T-helper 1 cell treated with Interleukin-12 subunit alpha and Interleukin-12 subunit beta and Interleukin-4 antibody, amounts not matched to agents 30 ng/mL and 1 ng/mL, for 36 hours (primary cell): ENCODE measurements around the gene PADI4. TPM values are rescaled to one million over a fixed set of nuclear protein-coding genes. Genes with fewer than 3 reads are reported as not detected.

Experiments
- intact Hi-C: fragments of 100-400 bp; cut with micrococcal nuclease; formaldehyde crosslinking; loops from one replicate; pipeline ENCODE4 v1.15.1; 2024
- total RNA-seq: library from RNA; stranded (reverse); gene quantifications from 2 replicates; pipeline ENCODE4 v1.2.3, GENCODE V29; 2022

PADI4 gene
- total RNA-seq, 1 donor from 2014 or later, result 0.17 TPM

DNA sequence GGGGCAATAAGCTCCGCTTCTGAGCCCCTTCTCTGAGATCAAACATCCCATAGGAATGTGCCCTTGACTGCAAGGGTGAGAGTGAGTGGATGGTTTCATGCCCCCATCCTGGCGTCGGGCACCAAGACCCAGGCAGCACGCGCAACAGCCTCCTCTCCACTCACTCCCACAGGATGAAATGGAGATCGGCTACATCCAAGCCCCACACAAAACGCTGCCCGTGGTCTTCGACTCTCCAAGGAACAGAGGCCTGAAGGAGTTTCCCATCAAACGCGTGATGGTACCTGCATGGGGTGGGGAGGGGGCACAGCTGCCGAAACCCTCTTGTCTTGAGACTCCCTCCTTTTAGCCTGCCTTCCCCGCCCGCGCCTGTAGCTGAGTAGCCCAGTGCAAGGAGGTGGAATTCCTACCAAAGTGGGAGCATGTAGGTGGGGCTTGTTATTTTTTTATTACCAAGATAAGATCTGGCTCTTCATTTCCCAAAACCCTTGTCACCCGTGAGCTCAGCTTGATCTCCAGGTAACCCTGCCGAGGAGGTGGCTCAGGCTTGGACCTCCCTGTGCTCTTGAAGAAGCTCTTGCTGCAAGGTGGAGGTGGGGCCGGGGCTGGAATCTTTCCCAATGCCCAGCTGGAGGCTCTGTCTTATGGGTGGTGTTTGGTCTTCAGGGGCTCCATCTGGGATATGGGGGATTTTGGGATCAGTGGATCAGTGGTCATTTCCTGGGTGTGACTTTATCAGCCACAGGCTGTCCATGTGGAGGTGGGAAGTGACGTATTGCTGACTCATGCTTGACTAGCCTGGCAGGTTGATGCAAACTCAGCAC, 40.0 kb downstream of the PADI4 start:
- intact Hi-C loops, result no loop called here

DNA sequence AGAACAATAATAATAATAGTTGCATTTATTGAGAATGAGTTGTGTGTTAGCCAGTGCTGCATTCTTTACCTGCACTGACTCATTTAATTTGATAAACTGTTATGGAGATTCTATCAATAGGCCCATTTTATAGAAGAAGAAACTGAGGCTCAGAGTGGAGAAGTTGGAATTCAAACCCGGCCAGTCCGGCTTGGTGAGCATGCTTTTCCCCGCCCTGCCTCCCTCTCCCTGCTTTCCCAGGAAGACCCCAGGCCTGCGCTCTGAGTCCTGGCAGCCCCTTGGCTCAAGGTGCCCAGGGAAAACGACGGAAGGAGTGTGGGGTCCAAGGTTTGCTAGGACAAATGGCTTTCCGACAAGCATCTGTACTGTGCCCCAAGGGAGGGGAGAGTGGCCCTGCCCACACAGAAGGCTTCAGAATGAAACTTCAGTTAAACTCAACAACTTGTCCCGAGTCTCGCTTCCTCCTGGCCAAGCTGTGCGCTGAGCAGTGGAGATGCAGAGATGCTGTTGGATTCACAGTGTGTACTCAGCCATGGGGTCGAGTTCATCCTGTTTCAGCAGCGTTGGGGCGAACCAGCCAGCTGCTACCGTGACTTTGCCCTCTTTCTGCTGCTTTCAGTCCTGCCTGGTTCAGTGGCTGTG, 40.7 kb downstream of the PADI4 start:
- intact Hi-C loops, result no loop called here

DNA sequence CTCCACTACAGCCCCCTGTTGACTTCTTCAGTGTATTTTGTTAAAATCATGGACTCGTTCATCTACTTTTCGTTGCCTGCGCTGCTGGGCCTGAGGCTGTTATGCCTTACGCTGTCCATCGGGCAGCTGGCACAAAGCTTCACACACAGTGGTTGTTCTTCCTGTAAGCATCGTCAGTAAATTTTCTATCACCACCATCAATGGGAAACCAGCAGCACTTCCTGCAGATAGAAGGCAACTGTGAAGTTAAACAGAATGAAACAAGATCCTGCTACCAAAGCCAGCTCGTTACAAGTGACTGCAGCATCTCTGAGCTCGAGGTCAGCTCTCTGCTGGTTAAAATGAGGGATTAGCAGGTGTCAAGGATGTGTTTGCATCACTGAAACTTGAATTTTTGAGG, 42.1 kb downstream of the PADI4 start:
- intact Hi-C loops, result no loop called here

DNA sequence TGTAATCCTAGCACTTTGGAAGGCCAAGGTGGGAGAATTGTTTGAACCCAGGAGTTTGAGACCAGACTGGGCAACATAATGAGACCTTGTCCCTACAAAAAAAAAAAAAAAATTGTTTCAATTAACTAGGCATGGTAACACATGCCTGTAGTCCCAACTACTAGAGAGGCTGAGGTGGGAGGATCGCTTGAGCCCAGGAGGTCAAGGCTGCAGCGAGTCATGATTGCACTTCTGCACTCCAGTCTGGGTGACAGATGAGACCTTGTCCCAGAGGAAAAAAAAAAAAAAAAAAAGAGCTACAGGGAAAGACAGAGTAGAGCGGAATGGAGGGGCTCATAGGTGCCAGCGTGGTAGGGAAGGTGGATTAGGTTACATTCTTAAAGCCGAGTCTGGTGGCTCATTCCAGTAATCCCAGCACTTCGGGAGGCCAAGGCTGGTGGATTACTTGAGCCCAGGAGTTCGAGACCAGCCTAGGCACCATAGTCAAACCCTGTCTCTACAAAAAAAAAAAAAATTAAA, 43.0 kb downstream of the PADI4 start:
- intact Hi-C loops, result no loop called here

DNA sequence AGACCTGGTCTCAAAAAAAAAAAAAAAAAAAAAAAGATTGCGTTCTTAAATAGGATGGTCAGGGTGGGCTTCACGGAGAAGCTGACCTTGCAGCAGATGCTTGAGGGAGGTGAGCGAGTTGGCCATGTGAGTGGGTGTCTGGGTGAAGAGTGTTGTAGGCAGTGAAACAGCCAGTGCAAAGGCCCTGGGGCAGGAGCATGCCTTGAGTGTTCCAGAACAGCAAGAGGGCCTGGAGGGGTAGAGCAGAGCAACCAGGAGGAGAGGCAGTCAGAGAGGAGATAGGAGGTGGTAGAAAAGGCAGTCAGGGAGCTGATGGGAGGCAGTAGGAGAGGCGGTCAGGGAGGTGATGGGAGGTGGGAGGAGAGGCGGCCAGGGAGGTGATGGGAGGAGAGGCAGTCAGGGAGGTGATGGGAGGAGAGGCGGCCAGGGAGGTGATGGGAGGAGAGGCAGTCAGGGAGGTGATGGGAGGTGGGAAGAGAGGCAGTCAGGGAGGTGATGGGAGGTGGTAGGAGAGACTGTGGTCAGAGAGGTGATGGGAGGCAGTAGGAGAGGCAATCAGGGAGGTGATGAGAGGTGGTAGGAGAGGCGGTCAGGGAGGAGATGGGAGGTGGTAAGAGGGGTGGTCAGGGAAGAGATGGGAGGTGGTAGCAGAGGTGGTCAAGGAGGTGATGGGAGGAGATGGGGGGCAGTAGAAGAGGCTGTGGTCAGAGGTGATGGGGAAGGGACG, 43.8 kb downstream of the PADI4 start:
- intact Hi-C loops, result no loop called here

DNA sequence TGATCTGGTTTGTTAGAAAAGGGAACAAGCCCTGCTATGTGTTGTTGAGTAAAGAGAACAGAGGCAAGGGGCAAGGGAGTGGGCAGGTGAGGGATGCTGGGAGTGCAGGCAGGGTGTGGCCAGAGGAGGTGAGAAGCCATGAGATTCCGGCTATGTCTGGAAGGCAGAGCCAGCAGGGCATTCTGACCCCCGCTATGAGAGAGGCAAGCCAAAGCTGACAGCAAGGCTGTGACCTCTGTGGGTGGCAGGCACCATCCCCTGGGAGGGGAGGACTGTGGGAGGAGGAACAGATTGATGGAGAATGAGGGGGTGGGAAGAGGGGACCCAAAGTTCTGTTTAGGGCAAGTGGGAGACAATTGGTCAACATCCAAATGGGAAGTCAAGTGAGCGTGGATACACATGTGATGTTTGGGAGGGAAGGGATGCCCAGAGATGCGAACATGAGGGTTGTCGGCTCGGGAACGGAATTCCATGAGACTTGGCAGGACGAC, 44.5 kb downstream of the PADI4 start:
- intact Hi-C loops, result no loop called here

DNA sequence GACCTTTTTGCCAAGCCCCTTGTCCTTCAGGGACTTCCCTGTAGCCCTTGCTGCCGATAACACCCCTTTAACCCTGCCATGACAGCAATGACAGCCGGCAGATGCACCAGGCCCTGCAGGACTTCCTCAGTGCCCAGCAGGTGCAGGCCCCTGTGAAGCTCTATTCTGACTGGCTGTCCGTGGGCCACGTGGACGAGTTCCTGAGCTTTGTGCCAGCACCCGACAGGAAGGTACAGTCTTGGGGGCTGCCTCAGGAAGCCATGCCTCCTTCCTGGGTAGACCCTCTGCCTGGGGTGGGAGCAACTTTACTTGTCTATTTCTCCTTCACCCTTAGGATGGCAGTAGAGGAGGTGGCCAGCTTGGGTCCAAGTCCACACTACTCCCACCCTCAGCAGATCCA, 47.9 kb downstream of the PADI4 start:
- intact Hi-C loops, result no loop called here

DNA sequence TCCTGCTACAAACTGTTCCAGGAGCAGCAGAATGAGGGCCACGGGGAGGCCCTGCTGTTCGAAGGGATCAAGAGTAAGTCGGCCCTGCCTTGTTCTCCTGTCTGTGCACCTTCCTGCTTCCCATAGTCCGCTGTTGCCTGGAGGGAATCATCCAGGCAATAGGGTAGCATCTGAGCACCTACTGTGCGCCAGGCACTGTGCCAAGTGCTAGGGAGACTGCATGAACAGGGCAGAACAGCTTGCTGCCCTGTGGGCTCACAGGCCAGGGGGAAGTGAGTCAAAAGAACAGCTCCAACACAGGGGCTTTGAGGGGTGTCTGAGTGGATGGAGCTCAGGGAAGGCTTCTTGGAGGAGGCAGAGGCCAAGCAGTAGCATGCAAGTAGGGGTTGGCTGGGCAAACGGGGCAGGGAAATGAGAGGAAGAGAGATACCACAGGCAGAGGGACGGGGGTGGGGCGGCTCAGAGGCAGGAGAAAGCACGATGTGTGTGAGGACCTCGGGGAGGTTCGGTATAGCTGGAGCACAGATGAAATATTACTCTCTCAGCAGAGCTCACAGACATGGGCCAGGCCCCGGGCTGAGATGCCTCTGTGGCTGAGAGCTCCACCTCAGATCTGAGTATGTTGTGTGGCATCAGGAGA, 48.5 kb downstream of the PADI4 start:
- intact Hi-C loops, result no loop called here

DNA sequence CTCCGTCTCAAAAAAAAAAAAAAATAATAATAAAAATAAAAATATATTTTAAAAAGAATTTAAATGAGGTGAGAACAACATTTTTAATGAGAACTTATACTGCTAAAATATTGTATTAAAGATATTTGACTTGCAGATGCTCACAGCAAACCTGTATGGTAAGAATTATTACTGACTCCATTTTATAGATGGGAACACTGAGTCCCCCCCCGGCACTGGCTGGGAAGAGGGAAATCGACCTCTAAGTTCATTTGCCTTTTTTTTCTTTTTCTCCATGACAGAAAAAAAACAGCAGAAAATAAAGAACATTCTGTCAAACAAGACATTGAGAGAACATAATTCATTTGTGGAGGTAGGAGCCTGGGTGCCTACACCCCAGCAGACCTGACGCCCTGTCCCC, 50.6 kb downstream of the PADI4 start:
- intact Hi-C loops, result no loop called here

DNA sequence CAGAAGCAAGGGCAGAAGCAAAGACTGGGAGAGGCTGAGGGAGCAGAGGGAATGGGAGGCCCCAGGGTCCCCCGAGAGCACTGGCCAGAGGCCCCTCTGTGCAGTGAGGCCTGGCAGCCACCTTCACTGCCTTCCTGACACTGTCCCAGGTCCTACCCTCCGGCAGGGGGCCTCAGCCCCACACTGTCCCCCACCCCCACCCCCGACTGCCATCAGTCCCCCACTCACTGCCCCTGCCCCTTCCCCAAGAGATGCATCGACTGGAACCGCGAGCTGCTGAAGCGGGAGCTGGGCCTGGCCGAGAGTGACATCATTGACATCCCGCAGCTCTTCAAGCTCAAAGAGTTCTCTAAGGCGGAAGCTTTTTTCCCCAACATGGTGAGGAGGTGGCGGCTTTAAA, 51.0 kb downstream of the PADI4 start:
- intact Hi-C loops, result no loop called here

DNA sequence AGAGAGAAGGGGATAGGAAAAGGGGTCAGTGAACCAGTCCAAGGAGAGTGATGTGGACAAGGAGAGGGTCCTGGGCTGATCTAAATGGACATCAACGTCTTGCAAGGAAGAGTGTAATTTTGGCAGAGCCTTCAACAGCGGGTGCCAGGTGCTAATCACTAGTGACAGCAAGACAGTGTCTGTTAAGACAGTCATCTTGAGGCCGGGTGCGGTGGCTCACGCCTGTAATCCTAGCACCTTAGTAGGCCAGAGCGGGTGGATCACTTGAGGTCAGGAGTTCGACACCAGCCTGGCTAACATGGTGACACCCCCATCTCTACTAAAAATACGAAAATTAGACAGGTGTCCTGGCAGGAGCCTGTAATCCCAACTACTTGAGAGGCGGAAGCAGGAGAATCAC, 51.8 kb downstream of the PADI4 start:
- intact Hi-C loops, result no loop called here

DNA sequence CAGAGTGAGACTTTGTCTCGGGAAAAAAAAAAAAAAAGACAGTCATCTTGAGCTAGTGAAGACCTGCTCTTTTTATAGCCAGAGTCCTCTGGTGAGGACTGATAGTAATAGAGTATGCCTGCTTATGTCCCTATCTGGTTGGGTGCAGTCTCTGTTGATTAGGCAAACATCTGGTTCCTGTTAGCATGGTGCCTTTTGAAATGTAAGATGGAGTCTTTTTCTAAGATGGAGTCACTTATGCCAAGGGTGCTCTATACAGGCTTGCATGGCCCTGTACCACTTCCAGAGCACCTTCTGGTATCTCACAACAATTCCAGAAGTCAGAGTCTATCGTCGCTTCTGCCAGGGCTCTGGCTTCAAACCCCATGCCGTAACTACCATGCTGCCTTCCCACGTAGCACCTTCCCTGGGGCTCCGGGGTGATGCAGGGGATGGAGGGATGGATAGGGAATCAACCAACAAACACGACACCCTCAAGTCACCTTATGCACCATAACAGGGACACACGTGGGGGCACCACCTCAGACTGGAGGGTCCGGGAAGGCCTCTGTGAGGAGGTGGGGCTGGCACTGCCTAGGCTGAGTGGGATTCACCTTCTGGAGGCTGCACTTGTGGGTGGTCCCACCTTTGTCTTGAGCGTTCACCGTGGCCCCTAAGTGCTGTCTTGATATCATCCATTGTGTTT, 52.4 kb downstream of the PADI4 start:
- intact Hi-C loops, result no loop called here

DNA sequence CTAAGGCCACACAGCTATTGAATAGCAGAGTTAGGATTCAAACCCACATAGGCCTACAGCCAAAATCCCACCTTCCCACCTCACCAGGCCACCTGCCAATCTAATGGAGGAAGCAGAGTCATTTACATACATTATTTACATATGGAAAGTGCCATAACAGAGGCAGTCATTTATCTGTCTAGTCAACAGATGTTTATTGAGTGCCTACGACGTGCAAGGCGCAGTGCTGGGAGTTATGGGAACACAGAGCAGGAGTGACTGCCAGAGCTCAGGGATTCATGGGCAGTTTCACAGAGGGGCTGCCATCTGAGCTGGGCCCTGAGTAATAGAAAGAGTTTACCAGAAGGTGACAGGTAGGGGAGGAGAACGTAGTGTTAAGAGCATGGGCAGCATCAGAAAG, 53.7 kb downstream of the PADI4 start:
- intact Hi-C loops, result no loop called here

DNA sequence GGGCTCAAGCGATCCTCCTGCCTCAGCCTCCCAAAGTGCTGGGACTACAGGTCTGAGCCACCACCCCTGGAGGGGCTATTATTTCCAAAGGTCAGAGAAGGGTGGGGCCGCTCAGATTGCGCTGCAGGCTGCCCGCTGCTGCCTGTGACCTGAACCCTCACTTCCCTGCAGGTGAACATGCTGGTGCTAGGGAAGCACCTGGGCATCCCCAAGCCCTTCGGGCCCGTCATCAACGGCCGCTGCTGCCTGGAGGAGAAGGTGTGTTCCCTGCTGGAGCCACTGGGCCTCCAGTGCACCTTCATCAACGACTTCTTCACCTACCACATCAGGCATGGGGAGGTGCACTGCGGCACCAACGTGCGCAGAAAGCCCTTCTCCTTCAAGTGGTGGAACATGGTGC, 55.4 kb downstream of the PADI4 start:
- intact Hi-C loops, result no loop called here

DNA sequence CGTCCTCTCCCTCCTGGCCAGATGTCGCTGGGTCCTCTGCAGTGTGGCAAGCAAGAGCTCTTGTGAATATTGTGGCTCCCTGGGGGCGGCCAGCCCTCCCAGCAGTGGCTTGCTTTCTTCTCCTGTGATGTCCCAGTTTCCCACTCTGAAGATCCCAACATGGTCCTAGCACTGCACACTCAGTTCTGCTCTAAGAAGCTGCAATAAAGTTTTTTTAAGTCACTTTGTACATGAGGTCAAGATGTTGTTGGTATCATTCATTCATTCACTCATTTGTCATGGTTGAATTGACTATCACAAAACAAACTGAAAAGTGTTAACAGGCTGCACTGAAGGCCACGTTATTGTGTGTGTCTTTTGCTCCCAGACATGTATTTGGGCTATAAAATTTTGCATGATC, 55.8 kb downstream of the PADI4 start:
- intact Hi-C loops, result no loop called here

DNA sequence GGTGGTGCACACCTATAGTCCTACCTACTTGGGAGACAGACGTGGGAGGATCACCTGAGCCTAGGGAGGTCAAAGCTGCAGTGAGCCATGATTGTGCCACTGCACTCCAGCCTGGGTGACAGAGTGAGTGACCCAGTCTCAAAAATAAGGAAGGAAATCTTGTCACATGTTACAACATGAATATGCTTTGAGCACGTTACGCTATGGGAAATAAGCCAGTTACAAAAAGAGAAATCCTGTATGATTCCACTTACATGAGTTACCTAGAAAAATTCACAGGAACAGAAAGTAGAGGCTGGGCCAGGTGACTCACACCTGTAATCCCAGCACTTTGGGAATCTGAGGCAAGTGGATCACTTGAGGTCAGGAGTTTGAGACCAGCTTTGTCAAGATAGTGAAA, 57.3 kb downstream of the PADI4 start:
- intact Hi-C loops, result no loop called here

DNA sequence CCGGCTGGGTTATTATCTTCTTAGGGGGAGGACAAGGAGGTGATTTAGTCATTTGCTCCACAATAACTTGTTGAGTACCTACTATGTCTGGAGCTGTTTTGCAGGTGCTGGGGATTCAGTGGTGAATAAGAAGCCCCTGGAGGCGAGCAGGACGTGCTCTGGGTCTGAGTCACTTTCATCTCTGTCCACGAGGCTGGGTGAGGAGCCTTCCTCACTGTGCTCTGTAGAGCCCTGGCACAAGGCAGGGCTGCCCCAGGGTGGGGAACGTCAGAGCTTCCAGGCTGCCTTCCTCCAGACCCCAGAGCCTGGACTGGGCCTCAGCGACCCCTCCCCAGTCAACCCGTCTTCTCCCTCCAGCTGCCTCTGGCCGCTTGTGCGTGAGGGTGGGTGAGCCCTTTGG, 61.5 kb downstream of the PADI4 start:
- intact Hi-C loops, result no loop called here

DNA sequence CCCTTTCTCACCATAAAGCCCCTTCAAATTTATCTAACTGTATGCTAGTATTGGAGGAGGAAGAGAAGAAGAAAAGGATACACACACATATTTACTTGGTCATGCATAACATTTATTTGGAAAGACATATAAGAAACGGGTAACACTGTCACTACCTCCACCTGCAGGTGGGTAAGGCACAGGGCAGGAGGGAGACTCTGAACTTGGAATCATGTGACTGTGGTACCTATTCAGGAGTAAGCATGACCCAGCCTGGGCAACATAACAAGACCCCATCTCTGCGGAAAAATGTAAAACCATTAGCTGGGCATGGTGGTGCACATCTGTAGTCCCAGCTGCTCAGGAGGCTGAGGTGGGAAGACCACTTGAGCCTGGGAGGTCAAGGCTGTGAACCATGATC, 62.6 kb downstream of the PADI4 start:
- intact Hi-C loops, result no loop called here

DNA sequence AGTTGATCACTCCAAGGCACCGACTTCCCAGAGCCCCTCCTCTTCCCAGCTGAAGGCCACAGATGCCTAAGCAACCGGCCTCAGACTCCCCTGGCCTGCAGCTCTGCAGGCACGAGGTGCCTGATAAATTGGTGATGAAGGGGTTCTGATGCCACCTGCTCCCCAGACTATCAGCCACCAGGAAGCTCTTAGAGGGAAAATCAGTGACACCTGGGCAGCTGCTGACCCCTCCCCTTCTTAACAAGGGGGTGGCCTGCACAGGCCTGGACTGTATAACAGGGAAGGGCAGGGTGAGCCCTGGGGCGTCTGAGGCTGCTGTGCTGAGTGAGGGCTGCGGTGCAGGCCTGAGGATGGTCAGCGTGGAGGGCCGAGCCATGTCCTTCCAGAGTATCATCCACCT, 63.9 kb downstream of the PADI4 start, which contains the start of gene PADI6:
Gene PADI6, plus strand, starts transcription at position 301 of the 400 bp plus-strand sequence. Its CDS starts 50 bp downstream, at position 351.
- intact Hi-C loops, result no loop called here

DNA sequence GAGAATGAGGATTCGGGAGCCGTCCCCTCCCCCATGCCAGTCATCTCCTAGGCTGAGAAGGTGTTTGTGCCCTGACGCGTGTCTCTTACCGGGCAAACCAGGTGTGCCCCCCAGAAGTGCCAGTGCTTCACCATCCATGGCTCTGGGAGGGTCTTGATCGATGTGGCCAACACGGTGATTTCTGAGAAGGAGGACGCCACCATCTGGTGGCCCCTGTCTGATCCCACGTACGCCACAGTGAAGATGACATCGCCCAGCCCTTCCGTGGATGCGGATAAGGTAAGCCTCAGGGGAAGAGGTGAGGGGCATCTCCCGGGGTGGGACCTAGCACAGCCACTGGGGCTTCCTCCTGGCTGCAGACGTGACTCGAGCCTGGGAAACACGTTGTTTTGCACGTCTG, 65.0 kb downstream of the PADI4 start:
- intact Hi-C loops, result no loop called here

DNA sequence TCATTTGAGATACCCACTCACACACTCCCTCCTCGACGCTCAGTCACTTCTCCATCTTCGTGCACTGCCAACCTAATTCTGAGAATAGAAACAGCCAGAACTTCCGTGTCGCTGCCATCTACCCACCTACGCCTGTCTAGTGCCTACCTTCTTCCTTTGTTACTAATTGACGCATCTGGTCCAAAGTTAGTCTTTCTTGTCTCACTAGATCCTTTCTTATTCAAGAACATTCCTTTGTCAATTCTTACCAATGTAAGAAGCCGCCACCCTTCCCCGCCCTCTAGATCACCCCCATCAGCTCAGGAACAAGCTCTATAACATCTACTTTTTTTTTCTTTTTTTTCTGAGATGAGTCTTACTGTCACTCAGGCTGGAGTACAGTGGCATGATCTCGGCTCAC, 67.7 kb downstream of the PADI4 start:
- intact Hi-C loops, result no loop called here
